CD4-positive, alpha-beta T cell treated with Interleukin-6 for 4 hours (primary cell): ENCODE results near the gene IPP.
"Not testable (repeated sequence)": the region's sequence is repeated elsewhere in the genome, so short reads cannot be mapped to it uniquely, and the experiment has no call there.

Experiments
- DNase-seq: peaks from one replicate; pipeline ENCODE4 v3.0.0-alpha.2; 2020; ENCODE audit warnings: mixed read lengths

IPP gene

DNA sequence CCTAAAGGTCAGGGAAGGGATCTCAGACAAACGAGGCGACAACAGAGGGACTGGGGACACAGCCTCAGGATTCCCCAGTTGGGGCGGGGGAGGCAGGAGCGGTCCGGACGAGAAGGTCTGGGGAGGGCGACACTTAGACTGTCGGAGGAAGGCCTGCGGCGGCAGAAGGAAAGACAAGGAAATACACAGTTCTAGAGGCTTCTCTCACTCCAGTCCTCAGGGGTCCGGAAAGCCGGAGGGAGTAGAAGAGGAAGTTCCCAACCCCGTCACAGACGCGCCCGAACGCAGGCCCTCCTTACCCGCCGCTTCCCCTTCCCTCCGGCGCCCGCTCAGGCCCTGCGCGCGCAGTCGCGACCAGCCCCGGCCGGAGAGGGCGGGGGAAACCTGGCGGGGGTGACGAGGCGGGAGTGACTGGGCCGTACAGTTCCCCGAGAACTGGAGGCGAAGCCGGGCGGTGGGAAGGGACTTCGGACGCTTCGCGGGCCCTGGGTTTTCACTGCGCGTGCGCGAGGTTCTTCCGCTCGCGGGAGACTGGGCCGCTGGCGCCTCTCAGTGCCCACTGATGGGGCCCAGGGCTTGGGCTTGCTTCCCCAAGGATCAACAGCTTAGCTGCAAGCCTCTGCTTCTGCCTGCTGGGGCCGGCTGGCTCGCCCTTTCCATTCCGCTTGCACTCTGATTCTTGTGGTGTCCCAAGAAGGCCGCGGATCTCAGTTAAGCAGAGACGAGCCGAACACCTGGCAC is at the start of gene IPP:
Gene IPP, minus strand, starts transcription at position 356 of the 741 bp plus-strand sequence. CDS start 4,242 bp downstream, outside the sequence.
- DNase-seq: peak; percentile 96

GRCh38 chr1:45796946-45797345 is 46.5 kb upstream of the IPP start:
- no peak for DNase-seq

- no peak for DNase-seq
Measured at GRCh38 chr1:45796381-45796780, 45.9 kb upstream of the IPP start.

- DNase-seq: no peak
Measured at GRCh38 chr1:45793942-45794604, 43.6 kb upstream of the IPP start.

GRCh38 chr1:45792744-45793143 is 42.3 kb upstream of the IPP start:
- DNase-seq: no peak

GRCh38 chr1:45789601-45790000 is 39.1 kb upstream of the IPP start:
- DNase-seq: no peak

DNA sequence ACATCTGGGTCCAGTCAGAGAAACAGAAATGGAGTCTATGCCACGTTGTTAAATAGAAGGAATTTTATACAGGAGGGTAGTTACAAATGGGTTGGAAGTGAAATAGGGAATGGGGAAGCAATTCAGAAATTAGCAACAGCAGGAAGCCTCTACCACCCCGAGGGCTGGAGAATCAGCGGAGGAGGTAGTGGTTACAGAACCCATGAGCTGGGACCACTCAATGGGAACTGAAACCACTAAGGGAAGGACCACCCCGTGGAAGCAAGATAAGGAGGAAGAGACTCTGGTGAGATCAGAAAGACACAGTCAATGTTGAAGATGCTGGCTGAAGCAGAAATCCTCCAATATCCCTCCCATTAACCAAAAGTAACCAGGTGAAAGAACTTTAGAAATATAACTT is 37.5 kb upstream of the IPP start:
- no peak for DNase-seq

- peak; percentile 42 for DNase-seq
Measured at GRCh38 chr1:45785583-45785982, 35.1 kb upstream of the IPP start.

GRCh38 chr1:45775794-45776193 is 25.3 kb upstream of the IPP start:
- no peak for DNase-seq

GRCh38 chr1:45772971-45773370 is 22.5 kb upstream of the IPP start:
- DNase-seq: no peak

GRCh38 chr1:45769261-45769932 is 18.9 kb upstream of the IPP start:
- DNase-seq: no peak

DNA sequence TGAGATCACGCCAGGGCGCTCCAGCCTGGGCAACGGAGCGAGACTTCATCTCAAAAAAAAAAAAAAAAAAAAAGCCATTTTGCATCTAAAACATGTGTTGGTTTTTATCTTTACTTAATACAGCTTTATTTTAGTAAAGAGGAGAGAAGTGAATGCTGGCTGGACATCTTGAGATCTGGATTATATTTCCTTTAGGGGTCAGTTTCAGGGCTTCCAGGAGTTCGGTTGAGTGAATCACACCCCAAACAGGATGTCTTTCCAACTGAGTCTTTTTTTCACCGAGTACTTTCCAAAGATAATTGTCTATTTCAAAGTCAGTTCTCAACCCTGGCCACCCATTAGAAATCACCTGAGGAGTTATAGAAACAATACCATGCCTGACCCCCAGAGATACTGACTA is 16.6 kb upstream of the IPP start:
- DNase-seq: no peak

DNA sequence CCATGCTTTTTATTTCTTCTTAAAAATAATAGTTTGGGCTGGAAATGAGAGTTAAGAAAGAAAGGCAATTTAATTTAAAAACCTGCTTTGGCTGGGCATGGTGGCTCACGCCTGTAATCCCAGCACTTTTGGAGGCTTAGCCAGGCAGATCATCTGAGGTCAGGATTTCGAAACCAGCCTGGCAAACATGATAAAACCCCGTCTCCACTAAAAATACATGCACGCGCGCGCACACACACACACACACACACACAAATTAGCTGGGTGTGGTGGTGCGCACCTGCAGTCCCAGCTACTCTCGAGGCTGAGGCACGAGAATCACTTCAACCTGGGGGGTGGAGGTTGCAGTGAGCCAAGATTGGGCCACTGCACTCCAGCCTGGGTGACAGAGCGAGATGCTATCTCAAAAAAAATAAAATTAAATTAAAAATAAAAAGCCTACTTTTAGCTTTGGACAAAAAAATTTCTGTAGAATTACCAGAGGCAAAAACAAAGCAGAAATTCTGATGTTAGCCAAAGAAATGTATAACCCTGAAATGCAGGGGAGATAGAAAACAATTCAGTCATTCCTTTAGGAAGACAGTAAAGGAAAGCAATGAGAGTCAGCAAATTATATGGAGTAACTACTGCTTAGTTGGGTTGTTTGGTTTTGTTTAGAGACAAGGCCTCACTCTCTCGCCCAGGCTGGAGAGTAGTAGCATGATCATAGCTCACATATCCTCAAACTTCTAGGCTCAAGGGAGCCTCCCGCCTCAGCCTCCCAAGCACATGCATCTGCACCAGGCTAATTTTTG is 15.7 kb upstream of the IPP start:
- no peak for DNase-seq

DNA sequence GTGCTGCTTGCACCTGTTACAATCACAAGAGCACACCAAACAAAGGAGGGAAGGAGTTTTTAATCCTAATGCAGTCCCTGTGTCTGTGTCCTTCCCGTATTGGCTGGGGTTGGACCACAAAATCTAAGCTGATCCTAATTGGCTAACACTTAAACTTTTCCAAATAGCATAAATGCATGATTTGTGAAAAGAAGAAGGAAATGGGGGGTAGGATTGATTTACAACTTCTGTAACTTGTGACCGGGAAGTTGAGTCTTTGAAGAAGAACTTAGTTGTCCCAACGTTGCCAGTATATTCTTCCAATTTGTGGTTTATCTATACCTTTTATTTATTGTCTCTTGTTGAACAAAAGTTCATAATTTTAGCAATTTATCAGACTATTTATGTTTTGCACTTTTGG is 11.8 kb upstream of the IPP start:
- no peak for DNase-seq

DNA sequence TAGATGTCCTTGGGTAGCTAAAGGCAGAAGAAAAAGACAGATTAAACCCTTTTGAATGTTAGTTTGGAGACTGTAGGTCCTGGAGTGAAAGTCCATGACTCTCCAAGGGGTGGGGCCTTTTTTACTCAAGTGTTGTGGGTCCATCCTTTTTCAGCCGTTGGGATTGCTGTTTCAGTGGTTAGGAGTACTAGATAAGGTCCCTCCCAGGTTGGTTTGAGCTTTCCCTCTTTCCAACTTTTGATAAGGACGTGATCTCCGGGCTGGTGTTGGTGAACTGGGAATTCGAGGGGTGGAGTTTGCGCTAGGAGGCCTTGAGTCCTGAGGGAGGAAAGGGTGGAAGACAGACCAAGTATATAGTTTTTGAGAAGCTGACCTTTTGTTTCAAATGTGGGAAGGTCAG is 5.2 kb upstream of the IPP start:
- DNase-seq: no peak

GRCh38 chr1:45753248-45754037 is 3.0 kb upstream of the IPP start:
- no peak for DNase-seq

DNA sequence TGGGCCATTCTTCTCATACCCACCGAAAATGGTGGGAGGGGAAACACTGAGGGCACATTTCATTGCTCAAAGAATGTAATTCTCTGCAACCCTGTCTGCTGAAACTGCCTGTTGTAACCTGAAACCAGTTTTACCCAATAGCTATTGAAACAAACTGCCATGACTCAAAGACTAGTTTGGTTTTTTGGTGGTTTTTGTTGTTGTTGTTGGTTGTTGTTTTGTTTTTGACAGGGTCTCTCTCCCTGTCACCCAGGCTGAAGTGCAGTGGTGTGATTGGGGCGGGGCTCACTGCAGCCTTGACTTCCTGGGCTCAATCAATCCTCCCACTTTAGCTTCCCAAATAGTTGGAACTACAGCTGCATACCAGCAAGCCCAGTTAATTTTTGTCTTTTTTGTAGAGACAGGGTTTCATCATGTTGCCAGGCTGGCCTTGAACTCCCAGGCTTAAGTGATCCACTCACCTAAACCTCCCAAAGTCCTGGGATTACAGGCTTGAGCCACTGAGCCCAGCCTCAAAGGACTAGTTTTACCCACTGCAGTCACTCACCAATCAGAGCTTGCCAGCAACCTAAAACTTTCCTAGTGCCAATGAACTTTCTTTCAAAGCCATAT is 2.1 kb upstream of the IPP start:
- no peak for DNase-seq

GRCh38 chr1:45752014-45752413 is 1.6 kb upstream of the IPP start:
- DNase-seq: no peak

DNA sequence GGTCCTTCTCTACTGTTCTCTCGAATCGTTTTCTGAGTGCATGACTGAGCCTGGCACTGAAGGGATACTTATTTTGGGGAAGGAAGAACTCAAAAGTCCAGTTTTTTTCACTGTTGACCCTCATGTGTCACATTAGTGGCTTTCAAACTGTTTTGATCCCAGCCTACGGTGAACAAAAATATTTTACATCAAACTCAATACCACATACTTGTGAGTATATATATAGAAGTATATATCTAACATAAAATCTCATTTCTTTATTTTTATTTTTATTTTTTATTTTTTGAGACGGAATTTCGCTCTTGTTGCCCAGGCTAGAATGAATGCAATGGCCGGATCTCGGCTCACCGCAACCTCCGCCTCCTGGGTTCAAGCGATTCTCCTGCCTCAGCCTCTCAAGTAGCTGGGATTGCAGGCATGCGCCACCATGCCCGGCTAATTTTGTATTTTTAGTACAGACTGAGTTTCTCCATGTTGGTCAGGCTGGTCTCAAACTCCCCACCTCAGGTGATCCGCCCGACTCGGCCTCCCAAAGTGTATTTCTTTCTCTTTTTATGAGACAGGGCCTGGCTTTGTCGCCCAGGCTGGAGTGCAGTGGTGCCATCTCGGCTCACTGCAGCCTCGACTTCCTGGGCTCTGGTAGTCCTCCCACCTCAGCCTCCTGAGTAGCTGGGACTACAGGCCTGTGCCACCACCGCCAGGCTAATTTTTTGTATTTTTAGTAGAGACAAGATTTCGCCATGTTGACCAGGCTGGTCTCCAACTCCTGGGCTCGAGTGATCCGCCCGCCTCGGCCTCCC is 786 bp upstream of the IPP start:
- DNase-seq: not testable (repeated sequence)

GRCh38 chr1:45746922-45747321 is 3.5 kb downstream of the IPP start:
- no peak for DNase-seq

DNA sequence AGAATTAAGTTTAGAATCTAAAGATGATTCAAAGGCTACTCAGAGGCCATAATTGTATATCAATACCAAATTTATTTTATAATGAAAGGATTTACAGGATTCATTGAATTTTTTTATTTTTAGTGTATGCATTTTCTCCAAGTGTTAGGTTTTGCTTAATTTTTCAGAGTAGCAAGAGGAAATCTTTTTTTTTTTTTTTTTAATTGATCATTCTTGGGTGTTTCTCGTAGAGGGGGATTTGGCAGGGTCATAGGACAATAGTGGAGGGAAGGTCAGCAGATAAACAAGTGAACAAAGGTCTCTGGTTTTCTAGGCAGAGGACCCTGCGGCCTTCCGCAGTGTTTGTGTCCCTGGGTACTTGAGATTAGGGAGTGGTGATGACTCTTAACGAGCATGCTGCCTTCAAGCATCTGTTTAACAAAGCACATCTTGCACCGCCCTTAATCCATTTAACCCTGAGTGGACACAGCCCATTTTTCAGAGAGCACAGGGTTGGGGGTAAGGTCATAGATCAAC is 10.8 kb downstream of the IPP start:
- not testable (repeated sequence) for DNase-seq
